Fibroblast of the aortic adventitia (primary cell): ENCODE data around the gene DENND4A. TPM values are rescaled to one million over a fixed set of nuclear protein-coding genes. Genes with fewer than 3 reads are reported as not detected.

Experiments
- DNase-seq: peaks from one replicate; pipeline ENCODE4 v3.0.0-alpha.2; 2010; ENCODE audit warnings: low read depth
- H3K4me3 ChIP-seq: 2 replicates; pipeline ENCODE4 v1.5.1; 2011; ENCODE audit warnings: low read depth, mild to moderate bottlenecking, control low read depth, low read length, moderate library complexity
- total RNA-seq: library from RNA; depleted of rRNA; stranded (reverse); fragments of >200 nt; gene quantifications from 2 replicates; pipeline ENCODE4 v1.2.3, GENCODE V29; 2012; ENCODE audit warnings: low replicate concordance
- TF ChIP-seq, protein P1 (sequence below): IDR thresholded peaks from 2 replicates; pipeline ENCODE4 v1.5.1; 2011; ENCODE audit warnings: mild to moderate bottlenecking, low read length, control low read depth, inconsistent platforms; ENCODE audit not compliant: insufficient read depth

The DENND4A gene
- total RNA-seq, 1 donor: 30.3 TPM

DNA sequence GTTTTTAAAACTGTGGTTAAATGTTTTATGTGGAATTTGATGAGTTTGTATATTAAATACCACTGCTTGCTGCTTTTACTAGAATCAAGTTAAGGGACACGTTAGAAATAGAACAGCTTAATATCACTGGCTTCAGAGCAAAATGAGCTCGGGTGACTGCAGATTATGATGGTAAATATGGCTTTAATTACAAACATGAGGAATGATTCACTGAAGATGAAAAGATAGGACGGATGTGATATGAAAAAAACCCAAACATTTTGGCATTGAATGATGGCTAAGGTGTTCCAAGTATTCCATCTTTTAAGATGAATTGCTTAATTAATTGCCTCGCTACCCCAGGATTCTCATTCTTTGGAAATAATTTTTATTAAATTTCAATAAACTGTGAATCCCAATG, 136.6 kb downstream of the DENND4A start:
- DNase-seq: no peak
- TF ChIP-seq, protein P1, sequence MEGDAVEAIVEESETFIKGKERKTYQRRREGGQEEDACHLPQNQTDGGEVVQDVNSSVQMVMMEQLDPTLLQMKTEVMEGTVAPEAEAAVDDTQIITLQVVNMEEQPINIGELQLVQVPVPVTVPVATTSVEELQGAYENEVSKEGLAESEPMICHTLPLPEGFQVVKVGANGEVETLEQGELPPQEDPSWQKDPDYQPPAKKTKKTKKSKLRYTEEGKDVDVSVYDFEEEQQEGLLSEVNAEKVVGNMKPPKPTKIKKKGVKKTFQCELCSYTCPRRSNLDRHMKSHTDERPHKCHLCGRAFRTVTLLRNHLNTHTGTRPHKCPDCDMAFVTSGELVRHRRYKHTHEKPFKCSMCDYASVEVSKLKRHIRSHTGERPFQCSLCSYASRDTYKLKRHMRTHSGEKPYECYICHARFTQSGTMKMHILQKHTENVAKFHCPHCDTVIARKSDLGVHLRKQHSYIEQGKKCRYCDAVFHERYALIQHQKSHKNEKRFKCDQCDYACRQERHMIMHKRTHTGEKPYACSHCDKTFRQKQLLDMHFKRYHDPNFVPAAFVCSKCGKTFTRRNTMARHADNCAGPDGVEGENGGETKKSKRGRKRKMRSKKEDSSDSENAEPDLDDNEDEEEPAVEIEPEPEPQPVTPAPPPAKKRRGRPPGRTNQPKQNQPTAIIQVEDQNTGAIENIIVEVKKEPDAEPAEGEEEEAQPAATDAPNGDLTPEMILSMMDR: no peak
- H3K4me3 ChIP-seq: no peak overlapping the region

DNA sequence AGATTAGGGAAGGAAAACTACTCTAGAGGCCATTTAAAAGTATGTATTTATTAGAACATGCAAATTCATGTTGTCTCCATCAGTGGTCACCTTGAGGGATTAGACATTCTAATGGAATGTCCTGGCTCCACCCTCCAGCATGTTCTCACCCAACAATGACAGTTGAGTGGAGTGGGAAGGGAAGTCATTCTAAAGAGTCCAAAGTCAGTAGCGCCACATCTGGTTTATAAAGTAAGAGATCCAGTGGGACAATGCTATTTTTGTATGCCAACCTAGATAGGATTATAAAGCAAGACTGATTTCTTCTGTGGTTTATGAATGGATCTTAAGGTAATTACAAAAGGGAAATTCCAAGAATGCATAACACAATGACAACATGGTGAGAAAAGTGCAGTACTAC, 137.1 kb downstream of the DENND4A start:
- TF ChIP-seq, protein P1: no peak
- no peak overlapping the region for H3K4me3 ChIP-seq
- peak; percentile 34 for DNase-seq

DNA sequence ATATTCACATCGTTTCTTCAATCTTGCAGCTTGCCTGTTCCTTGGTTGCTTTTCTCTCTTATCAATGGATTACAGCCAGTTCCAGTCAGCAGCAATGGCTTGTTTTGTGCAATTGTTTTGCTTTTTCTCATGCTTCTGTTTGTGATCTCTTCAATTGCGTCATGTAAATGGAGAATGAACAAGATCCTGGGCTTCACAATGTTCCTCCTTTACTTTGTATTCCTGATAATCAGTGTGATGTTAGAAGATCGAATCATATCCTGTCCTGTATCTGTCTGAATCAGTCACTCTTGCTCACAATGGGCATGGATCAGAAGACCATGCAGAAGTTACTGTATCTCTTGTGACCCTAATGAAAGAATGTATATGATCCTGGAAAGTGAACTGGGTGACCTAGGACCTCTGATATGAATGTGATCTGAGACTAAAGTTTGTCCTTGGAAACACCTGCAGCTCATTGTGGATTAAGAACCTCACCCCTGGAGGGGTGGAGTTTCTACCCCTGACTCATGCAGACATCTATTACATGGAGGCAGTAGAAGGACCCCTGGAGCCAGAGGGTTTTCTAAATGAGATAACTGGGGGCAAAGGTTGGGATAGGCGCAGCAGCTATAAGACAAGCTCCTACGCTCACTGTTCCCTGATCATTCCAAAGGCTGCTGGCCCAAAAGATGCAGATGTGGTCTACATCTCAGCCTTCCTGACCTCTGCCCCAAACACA, 138.1 kb downstream of the DENND4A start:
- H3K4me3 ChIP-seq: no peak overlapping the region
- peak; percentile 43 for DNase-seq
- TF ChIP-seq, protein P1: no peak

DNA sequence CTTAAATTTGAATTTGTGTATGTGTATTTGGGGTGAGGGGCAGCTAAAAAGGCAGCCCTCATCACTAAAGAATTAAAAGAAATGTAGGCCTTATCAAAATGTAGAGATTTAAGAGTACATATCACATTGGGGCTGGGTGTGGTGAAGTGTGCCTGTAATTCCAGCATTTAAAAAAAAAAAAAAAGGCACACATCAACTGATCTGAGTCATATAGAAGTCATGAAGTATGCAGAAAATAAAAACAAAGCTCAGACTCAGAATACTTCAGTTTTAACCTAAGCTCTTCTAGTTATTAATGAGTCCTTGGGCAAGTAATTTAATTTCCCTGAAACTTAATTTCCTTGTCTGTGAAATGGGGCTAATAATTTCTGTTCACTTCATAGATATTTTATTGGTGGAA, 138.8 kb downstream of the DENND4A start:
- peak; percentile 57 for DNase-seq
- TF ChIP-seq, protein P1: no peak
- H3K4me3 ChIP-seq: no peak overlapping the region

DNA sequence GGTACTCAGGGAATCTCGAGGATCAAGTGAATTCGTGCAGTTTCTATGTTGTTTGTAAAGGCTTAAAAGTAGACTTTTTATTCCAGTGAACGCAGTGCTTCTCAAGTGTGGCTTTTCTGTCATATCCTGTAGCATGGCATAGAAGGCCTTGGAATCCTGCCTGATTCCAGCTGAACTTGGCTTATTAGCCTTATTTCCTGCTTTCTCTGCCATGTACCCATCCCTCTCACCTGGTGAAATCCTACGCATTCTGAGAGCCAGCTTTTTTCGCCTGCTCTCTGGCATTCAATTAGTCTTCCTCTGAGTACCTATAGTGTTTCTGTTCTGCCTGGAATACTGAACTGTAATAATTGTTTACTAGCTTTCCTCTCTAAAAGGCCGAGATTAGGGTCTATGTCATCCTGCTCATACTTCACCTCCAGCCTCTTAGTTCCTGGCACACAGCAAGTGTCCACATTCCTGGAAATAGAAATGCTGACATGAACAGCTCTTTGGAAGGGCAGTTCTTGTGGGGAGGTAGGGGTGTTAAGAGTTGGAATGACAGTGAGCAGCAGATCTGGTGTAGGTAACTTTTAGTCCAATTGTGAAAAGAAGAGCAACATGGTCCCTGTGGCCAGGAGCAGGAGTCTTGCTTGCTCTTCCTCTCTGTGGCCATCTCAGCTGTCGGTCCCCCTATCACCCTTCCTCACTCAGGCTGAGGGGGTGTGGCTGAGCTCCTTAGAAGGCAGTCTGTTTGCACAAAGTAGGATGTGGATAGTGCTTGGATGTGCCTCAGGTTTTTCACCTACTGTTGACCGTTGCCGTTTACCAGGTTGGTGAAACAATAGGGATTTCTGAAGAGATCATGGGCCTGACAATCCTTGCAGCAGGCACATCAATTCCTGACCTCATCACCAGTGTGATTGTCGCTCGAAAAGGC, 140.0 kb downstream of the DENND4A start:
- DNase-seq: no peak
- TF ChIP-seq, protein P1: no peak
- H3K4me3 ChIP-seq: no peak overlapping the region

DNA sequence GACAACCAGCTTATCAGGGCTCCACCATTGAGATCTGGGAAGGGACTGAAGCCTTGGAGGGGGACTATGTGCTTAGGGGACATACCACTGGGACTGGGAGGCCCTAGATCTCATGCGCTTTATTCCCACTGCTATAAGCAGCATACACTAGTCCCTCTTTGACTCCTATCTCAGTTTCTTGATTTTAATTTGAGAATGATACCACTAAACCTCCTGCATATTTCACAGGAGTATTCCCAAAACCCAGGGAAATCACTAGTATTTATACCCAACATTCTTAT, 141.1 kb downstream of the DENND4A start:
- DNase-seq: no peak
- H3K4me3 ChIP-seq: no peak overlapping the region
- TF ChIP-seq, protein P1: no peak
